GM19372 (cell line): ENCODE data around the gene CHSY1.

Experiments used
- ATAC-seq: cut with Tn5 transposase; IDR thresholded peaks from one replicate; pipeline ENCODE4 v1.9.1; 2021; ENCODE audit warnings: mild to moderate bottlenecking, low read depth, moderate library complexity; ENCODE audit not compliant: unreplicated experiment

CHSY1 gene

DNA sequence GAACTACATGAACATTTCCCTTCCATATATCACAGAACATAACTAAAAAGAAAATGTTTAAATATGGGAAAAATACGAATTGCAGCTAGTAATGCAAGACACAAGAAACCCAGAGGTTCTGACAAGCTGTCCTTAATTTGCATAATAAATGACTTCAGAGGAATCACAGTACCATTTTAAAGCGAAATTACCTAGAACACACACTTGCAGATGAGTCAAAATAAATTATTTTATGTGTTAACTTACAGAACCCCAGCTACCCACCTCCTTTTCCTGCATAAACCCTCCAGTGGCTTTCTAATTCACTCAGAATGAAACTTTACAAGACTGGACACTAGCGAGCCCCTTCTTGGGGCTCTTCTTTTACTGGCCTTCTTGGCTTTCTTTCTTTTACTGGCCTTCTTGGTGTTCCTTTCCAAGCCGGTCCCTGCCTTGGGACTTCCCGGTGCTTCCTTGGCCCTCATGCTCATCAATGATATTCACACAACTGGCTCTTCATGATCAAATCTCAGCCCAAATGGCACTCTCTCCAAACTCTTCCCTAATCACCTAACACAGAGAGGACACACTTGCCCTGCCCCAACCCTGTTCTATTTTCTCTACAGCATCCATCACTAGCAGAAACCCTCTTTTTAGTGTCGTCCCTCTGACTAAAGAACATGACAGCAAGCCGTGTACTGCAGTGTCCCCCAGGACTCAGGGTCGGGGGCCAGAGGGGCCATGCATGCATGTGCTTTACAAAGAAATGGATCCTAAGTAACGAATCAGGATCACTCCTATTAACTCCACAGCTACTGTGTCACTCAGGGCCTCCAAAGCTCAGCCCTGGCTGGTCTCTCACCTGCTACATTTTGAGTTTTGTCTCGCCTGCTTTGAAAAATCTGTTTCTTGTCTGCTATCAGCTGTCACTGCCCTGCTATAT, 4.8 kb downstream of the CHSY1 start:
- ATAC-seq = no peak

DNA sequence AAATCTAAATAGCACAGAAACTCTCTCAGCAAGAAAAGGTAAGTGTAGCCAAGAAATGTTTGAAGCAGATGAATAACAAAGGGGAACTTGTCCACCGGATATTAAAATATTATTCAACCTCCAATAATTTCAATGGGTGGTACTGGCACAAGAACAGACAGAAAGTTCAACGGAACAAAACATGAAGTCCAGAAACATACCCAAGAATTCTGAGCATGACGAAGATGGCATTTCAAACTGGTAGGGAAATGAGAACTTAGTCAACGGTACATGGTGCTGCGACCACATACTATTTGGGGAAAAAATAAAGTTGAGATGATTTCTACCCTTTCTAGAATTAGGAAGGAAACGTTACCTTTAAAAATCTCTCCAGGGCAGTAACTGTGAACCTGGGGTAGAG, 5.5 kb downstream of the CHSY1 start:
- ATAC-seq = no peak

DNA sequence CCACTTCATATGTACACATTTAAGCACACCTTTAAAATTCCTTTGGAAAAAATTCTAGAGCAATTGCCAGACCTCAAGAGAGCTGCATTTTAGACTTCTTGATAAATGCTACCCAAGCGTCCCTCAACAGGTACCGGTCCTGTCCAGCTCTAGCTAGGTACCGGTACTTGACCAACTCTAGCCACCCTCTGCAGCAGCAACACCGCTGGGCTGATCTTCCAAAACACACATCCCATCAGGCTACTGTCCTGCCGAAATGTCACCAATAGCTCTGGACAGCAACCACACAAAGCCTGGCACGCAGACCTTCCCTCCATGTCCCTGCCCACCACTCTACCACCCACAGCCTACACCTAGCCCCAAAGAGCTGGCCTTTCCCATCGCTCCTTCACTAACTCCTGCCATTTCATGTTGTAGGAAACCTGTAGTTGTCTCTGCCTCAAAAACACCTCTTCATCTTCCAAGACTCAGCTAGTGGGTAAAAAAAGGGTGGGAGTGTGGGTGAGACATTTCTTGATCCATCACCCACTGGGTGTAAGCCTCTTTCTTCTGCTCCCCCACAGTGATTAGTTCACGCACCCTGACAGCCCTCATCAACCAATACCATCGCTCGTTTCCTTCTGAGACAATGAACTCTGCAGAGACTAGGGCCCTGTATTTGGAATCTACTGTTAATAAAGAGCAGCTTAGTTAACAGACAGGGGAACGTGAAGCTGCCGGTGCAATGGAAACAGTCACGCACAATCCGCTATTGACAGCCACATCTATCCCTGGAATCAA, 6.8 kb downstream of the CHSY1 start:
- ATAC-seq = no peak

DNA sequence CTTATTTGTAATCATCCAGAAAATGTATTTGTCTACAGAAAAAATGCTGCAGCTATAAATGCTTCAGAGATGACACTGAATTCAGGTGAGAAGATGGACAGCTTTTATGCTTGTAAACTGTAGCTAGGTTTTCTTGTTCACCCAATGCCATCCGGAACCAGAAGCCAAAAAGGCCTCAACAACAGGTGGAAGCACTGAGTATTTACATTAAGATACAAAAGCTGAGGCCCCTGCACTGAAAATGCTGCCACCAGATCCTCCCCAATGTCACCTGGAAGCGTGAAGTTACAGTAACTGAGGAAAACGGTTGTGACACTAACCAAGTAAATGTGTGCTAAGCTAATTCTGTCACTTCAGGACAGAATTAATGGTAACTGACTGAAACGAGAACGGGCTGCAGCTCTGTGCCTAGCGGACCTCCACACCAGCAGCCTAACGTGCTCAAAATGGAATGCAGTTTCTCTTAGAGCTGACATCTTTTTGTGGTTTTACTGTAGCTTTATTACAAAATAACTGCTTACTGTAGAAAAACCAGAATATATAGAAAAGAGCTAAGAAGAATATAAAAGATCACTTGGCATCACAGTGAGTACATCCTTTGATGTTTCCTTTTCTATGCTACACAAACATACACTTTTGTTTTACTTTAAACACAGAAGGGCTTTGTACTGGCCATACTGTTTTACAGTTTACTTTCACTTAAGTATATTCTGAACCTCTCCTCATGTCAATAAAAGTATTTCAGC, 7.6 kb downstream of the CHSY1 start:
- ATAC-seq = no peak

DNA sequence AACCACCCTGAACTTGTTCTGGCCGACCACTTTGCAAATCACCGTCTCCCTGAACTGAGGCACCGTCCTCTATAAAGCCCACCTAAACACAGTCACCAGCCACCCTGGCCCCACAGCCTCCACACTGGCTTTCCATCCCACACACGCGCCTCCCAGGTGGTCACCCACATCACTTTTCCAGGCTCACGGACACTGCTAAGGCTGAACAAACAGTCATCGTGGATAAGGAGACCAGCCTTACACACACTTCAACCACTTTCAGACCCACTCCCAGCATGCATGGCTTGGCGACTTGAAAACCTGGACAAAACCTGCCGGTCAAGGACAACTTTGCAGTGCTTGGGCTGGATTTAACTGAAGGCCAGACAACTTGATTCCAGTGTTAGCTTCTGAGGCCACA, 8.4 kb downstream of the CHSY1 start:
- no peak for ATAC-seq

DNA sequence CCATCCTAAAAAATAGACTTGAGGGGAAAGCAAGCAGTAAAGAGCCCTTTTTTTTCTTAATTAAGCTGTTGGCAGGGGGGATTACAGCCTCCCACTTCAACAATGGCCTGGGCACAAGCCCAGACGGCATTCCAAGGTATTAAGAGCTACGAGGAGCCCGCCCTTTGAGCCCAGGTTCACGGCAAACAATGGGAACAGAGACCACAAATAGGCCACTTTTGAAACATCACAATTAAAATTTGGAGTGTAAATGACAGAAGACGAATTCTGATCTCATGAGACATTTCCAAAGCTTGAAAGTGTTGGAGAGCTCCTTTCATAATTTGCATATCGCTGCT, 8.9 kb downstream of the CHSY1 start:
- ATAC-seq = no peak

DNA sequence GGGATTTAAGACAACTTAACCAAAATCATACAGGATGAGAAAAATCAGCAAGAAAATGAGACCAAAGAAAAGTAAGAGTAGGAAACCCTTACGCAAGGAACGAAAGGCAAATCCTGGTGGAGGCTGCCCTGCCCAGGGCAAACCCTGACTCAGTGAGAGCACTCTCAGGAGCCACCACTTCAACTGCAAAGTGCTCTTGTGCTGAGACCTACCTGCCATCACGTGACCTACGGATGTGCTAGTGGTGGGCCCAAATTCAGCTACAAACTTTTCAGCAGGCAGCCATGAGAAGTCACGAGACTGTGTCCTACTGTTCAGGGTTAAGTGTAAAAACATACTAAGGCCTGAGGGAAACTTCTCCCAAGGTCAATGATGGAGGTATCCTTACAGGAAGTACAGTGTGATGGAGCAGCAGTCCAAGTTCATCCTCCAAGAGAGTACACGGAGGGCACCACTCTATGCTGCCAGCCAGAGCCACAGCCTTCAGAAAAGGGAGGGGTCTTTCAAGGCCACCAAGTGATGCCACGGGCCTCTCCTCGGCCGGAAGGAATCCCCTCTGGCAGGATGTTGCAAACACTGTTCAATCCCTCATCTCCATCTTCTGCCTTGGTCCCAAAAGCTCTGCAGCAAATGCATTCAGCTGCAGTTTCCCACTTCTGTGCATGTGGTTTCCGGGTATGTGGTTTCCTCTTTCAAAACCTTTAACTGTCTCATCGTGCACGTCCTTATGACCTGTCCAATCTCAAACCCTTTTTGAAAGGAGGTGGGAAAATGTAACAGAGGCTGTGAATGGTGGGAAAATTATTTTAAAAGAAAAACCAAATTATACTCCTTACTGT, 9.5 kb downstream of the CHSY1 start:
- ATAC-seq = peak; percentile 75

DNA sequence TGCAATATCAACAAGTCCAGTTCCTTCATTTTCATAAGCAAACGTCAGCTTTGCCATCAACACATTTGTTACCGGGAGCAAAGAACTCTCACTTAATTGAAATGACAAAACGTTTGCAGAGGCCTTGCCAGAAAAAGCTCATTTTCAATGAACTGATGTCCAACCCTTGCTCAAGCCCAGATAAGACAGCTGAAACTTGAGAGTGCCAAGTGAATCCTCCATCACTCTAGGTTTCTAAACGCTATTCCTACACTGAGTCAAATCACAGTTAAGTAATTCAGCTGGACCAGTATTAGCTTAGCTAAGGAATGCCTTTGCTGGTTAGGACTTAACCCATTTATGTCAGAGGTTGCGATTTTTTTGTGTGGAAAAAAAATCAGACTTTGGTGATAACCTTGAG, 11.5 kb downstream of the CHSY1 start:
- ATAC-seq = no peak

DNA sequence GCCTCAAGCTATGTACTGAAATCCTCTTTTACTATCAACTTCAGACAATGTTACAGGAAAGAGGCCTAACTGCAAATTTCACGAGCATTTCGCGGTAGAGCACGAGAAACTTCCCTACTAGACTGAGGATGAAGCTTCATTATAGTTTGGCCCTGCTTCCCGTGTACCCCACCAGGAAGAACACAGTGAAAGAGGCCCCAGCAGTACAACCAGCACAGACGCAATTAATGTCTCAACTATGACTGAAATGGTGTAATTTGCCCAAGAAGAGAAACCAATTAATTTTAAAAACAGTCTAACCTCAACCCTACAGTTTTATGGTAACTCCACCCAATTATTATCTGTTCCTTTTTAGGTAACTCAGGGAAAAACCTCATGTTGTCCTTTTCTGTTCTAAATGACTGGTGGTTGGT, 12.1 kb downstream of the CHSY1 start:
- ATAC-seq = no peak

DNA sequence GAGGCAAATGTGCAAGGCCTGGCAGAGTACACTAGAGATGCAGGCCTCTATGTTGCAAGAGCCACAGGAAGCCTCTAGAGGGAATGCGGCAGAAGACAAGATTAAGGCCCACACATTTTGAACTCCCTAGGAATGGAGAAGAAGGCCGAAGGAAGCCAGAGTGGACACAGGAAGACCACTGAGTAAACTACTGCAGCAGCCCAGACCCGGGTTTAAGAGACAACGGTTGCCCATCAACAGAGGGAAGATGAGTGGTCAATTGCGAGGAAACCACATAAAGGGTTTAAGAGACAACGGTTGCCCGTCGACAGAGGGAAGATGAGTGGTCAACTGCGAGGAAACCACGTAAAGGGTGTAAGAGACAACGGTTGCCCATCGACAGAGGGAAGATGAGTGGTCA, 14.6 kb downstream of the CHSY1 start:
- ATAC-seq = no peak

DNA sequence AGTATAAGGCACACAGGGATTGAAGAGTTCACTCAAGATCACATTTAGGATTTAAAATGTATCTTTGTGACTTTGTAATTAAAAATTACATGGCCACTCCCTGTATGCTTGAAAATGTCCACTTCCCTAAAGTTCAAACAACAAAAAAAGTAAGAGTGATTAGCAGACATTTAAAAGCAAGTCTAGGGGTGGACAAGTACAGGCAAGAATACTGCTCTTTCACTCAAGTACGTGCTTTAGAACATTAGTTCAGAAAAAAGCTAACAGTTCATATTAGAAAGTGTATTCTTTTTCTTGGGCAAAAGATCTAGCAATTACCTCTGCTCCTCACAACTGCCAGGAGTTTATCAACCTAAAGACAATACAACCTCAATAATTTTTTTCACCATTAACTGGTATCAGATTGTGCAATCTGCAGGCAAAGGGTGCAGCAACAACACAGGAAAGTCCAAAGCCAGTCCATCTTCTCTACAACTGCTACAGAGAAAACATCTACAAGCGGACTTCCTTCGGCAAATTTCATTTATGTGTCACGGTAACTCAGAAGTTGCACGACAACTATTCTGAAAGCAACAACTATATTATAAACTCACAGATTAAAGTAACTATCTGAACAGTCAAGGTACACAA, 18.1 kb downstream of the CHSY1 start:
- ATAC-seq = no peak

DNA sequence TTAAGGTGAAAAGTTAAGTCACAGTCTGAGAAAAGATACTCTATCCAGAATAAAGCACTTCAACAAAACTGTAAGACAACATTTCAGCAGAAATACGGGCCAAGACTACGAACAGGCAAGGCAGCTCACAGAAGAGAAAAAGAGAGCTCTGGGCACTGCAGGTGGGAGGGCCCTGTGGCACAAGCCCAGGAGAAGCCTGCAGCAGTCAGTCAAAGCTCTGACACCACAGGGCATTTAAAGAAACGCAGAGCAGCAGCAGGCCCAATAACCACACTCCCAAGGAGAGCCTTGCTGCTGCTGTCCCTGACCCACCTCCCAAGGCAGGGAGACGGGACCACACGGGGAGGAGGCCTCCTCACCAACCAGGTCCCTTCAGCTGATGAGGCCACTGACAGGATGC, 19.2 kb downstream of the CHSY1 start:
- no peak for ATAC-seq

DNA sequence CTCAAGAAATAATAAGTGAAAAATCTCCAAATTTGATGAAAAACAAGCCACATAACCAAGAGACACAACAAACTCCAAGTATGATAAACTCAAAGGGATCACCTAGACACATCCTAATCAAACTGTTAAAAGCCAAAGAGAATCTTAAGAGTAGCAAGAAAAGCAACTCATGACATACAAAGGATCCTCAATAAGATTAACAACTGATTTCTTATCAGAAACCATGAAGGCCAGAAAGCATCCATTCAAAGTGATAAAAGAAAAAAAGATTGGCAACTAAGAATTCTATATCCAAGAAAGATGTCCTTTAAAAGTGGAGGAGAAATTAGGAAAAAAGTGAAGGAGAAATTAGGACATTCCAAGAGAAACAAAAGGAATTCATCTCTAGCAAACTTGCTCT, 23.5 kb downstream of the CHSY1 start:
- ATAC-seq = no peak

DNA sequence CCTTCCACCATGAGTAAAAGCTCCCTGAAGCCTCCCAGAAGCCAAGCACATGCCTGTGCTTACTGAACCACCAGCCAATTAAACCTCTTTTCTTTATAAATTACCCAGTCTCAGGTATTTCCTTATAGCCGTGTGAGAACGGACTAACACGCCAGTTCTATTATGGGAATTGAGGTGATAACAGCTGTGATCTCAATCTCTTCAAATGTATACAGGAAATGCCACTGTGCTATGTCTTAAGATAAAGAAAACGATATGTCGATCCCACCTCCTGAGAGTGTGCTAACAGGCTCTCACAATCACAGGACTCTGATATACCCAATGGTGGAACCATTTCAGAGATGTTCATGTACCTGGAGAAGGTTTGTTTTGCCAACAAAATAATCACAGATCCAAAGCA, 26.2 kb downstream of the CHSY1 start:
- no peak for ATAC-seq

DNA sequence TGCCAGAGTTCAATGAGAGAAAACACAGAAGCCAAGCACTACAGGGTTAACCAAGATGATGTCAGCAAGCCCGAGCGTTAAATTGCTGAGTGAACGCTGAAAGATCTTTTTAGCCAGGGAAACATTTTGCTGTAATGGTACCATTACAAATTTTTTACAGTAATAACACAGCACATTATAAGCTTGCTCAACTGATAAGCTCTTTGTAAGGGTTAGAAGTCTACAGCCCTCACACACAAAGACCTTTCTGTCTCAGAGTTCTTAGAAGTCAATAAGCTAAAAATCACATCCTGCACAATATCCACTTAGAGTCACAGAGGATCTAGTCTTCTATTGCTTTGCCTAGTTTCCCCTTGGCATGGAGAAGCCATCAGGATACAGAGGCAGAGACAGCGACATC, 29.9 kb downstream of the CHSY1 start:
- no peak for ATAC-seq

DNA sequence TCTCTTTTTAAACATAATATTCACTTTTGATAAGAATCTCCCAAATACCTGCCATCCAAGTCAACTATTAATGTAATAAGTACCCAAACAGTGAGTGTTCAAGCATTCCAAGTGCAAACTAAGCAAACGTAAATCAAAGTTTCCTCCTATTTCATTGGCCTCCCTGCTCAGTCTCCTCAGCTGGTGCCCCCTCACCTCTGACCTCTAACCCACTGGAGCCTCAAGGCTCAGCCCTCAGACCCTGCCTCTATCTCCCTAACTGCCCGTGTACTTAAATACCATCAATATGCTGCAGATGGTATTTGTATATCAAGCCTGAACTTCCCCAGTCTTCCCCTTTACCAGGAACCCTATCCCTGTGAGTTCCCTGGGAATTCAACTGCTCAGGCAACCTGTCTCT, 31.8 kb downstream of the CHSY1 start:
- no peak for ATAC-seq

DNA sequence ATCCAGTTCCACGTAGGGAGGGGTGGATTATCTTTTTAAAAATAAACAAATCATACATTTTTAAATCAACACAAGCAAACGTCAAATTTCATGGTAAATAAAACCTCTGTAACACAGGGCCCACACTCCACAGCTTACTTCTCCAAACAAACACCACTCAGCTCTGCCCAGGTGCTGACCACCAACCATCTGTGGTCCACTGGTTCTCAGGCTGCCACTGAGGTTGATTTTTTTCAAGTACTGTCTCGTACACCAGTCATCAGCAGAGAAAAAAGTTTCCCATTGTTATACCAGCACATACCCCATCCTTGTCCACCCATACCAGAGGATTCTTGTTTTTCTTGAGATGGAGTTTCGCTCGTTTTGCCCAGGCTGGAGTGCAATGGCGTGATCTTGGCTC, 32.4 kb downstream of the CHSY1 start:
- ATAC-seq = no peak

DNA sequence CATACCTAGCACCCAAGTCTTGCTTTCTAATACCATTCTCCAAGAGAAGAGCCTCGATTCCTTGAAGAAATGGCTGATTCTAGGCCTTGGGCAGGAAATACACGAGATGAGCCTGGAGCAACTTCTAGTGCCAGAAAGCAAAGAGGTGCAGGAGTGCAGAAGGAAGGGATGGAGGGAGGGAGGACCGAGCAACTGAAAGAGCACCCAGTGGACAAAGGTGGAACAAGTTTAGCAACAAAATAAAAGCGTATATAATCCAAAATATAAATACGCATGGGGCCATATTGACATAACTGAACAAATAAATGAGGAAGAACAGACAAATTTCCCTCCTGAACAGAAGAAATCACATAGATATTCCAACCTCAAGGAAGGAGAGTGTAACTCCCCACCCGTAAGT, 34.4 kb downstream of the CHSY1 start:
- no peak for ATAC-seq

DNA sequence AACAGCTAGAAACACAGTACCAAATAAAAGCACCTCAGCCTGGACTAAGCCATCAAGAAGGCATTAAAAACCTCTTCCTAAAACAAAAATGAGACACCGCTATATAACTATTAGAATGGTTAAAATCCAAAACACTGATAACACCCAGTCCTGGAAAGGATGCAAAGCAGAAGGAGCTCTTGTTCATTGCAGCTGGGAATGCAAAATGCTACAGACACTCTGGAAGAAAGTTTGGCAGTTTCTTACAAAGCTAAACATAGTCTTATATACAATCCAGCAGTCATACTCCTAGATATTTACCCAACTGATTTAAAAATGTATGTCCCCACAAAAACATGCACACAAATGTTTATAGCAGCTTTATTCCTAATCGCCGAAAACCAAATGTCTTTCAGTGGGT, 35.7 kb downstream of the CHSY1 start:
- no peak for ATAC-seq

DNA sequence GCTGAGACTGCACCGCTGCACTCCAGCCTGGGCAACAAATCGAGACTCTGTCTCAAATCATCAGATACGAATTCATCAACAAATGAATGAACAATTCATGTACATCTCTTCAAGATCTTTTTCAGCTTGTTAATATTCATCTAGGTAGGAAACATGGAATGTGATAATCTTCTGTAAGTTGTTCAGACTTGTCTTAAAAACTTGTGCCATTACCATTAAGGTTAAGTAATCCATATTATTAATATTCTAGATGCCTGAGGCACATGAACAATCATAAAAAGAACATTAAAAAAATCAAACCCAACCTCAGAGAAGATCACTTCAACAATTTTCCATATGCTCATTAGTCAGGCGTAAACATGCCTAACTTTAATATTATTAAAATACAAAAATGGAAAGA, 36.2 kb downstream of the CHSY1 start:
- no peak for ATAC-seq
